Fibroblast of lung (primary cell): ENCODE data around the gene TCF7L1.

Experiments
- CTCF ChIP-seq, 2 donors: IDR thresholded peaks in 1 of 2; conservative IDR thresholded peaks in 1 of 2; 1 replicate in 1 of 2; 2 replicates in 1 of 2; pipeline ENCODE4 v1.5.1; 2011 to 2012; ENCODE audit warnings: low read length in 2 of 2, control low read depth in 1 of 2, inconsistent platforms in 1 of 2, low read depth in 1 of 2, mild to moderate bottlenecking in 1 of 2
- EZH2 ChIP-seq: IDR thresholded peaks from 2 replicates; pipeline ENCODE4 v1.5.1; 2012; ENCODE audit warnings: low read length, control low read depth, mild to moderate bottlenecking; ENCODE audit errors: missing control alignments

- TF ChIP-seq CTCF (conservative IDR thresholded peaks at IDR 0.05 in 1 of 2, IDR thresholded peaks at IDR 0.05 in 1 of 2; ENCODE audit: low read depth in 1 of 2, low read length in 2 of 2) (no peak), EZH2 (no peak)
These were observed 51.0 kb downstream of the TCF7L1 start for GRCh38 chr2:85184231-85184630.
